Common myeloid progenitor, CD34-positive (primary cell): ENCODE results near the gene C16orf46.

ENCODE experiments used
- CTCF ChIA-PET: fragments of 350-600 bp; sonication (Branson Sonifier 250); formaldehyde crosslinking; loops from one replicate; lab custom pipeline; 2021; ENCODE audit warnings: antibody characterized with exemption; lab: Charles Lee
- POLR2A ChIA-PET: fragments of 350-600 bp; sonication (Branson Sonifier 250); formaldehyde crosslinking; loops from one replicate; lab custom pipeline; 2021; ENCODE audit warnings: antibody characterized with exemption; lab: Charles Lee
- DNase-seq, 3 donors: peaks; one replicate each; pipeline versions ENCODE4 v3.0.0 to v3.0.0-alpha.2; 2013
- H3K27ac ChIP-seq, 2 experiments: 1 replicate in 1 of 2; 2 replicates in 1 of 2; pipeline ENCODE4 v1.7.0; 2013; ENCODE audit warnings: inconsistent platforms in 2 of 2, low read length in 2 of 2, mild to moderate bottlenecking in 2 of 2, low read depth in 1 of 2, moderate library complexity in 1 of 2; ENCODE audit not compliant: severe bottlenecking in 2 of 2, insufficient read depth in 1 of 2, poor library complexity in 1 of 2
- H3K27me3 ChIP-seq, 5 experiments: replicated peaks in 2 of 5; 1 replicate in 3 of 5; 2 replicates in 2 of 5; pipeline versions ENCODE4 v1.6.1 to v1.7.0; 2013; ENCODE audit warnings: low read length in 4 of 5, mild to moderate bottlenecking in 2 of 5, moderate library complexity in 2 of 5, inconsistent platforms in 1 of 5; ENCODE audit not compliant: insufficient read depth in 5 of 5, control insufficient read depth in 4 of 5
- H3K36me3 ChIP-seq, 4 experiments: 1 replicate in 2 of 4; 2 replicates in 2 of 4; pipeline versions ENCODE4 v1.6.1 to v1.7.0; 2013; ENCODE audit warnings: low read length in 3 of 4, control low read depth in 1 of 4, mild to moderate bottlenecking in 1 of 4; ENCODE audit not compliant: control insufficient read depth in 4 of 4, insufficient read depth in 4 of 4
- H3K4me1 ChIP-seq, 4 experiments: 1 replicate in 3 of 4; 2 replicates in 1 of 4; pipeline versions ENCODE4 v1.6.1 to v1.7.1; 2013; ENCODE audit warnings: low read length in 3 of 4, mild to moderate bottlenecking in 3 of 4, control low read depth in 1 of 4, inconsistent platforms in 1 of 4, moderate library complexity in 1 of 4; ENCODE audit not compliant: control insufficient read depth in 4 of 4, insufficient read depth in 4 of 4; ENCODE audit errors: control extremely low read depth in 1 of 4
- H3K4me3 ChIP-seq, 7 experiments: 1 replicate in 4 of 7; 2 replicates in 3 of 7; pipeline versions ENCODE4 v1.5.1 to v1.7.0; 2013; ENCODE audit warnings: mild to moderate bottlenecking in 7 of 7, low read length in 6 of 7, moderate library complexity in 6 of 7, inconsistent platforms in 2 of 7, low read depth in 2 of 7, control low read depth in 1 of 7; ENCODE audit not compliant: insufficient read depth in 4 of 7, control insufficient read depth in 1 of 7; ENCODE audit errors: extremely low read depth in 1 of 7
- H3K9me3 ChIP-seq, 5 experiments: 1 replicate in 4 of 5; 2 replicates in 1 of 5; pipeline versions ENCODE4 v1.6.1 to v1.7.1; 2013; ENCODE audit warnings: low read length in 4 of 5, mild to moderate bottlenecking in 2 of 5, inconsistent platforms in 1 of 5, low read depth in 1 of 5, moderate library complexity in 1 of 5; ENCODE audit not compliant: control insufficient read depth in 4 of 5, insufficient read depth in 2 of 5; ENCODE audit errors: control extremely low read depth in 1 of 5
- WGBS: methylation state at CpG from one replicate; pipeline ENCODE4 v1.1.5; 2013; ENCODE audit not compliant: insufficient coverage; 5-methylcytosine and 5-hydroxymethylcytosine counted together

C16orf46 gene

GRCh38 chr16:81026429-81026828 lies 50.6 kb downstream of the C16orf46 start:
- no CpG with 5 or more reads among the region's 4 CpGs for WGBS
- Histone ChIP-seq H3K36me3 (peaks cover 1 to 59% (median 33%) of the 10 kb centered on the region in 4 experiments), H3K27me3 (no peaks in the 10 kb centered on the region), H3K27ac (no peak overlapping the region), H3K9me3 (no peaks in the 10 kb centered on the region), H3K4me3 (no peak overlapping the region), H3K4me1 (no peaks in the 10 kb centered on the region)
- POLR2A ChIA-PET = no interaction called here
- DNase-seq = no peak
- CTCF ChIA-PET = interaction anchor here (1.0 kb wide), 1 partner anchor 9 kb away, joined by 3 read pairs; the partner anchor contains the start of gene ATMIN

- Histone ChIP-seq H3K27me3 (no peaks in the 10 kb centered on the region), H3K4me1 (no peaks in the 10 kb centered on the region), H3K4me3 (no peak overlapping the region), H3K36me3 (peaks cover 18 to 89% (median 58%) of the 10 kb centered on the region in 4 experiments), H3K9me3 (no peaks in the 10 kb centered on the region), H3K27ac (no peak overlapping the region)
- no peak for DNase-seq
- ChIA-PET CTCF (interaction anchor here (0.7 to 1.1 kb wide), 4 partner anchors 10 to 18 kb away, joined by 3 to 4 read pairs (median 3); partner anchors contain the start of genes ATMIN, CENPN and CMC2), POLR2A (interaction anchor here (0.6 kb wide), 1 partner anchor 555 kb away, joined by 6 read pairs; no protein-coding TSS in a partner anchor)
- no CpG with 5 or more reads among the region's 2 CpGs for WGBS
These were observed 58.5 kb downstream of the C16orf46 start for GRCh38 chr16:81018496-81018895.

- Histone ChIP-seq H3K4me3 (no peak overlapping the region), H3K27ac (no peak overlapping the region), H3K4me1 (no peaks in the 10 kb centered on the region), H3K27me3 (no peaks in the 10 kb centered on the region), H3K36me3 (peaks cover 19 to 77% (median 43%) of the 10 kb centered on the region in 4 experiments), H3K9me3 (no peaks in the 10 kb centered on the region)
- no CpG with 5 or more reads among the region's 2 CpGs for WGBS
- ChIA-PET CTCF (interaction anchor here (0.7 to 1.6 kb wide), 4 partner anchors 8 to 20 kb away, joined by 3 to 7 read pairs (median 5); partner anchors contain the start of genes CENPN and CMC2), POLR2A (interaction anchor here (0.6 kb wide), 1 partner anchor 52 kb away, joined by 3 read pairs; no protein-coding TSS in a partner anchor)
- no peak for DNase-seq
These were observed 62.4 kb downstream of the C16orf46 start for GRCh38 chr16:81014672-81015071.

GRCh38 chr16:81012974-81013373 lies 64.1 kb downstream of the C16orf46 start:
- Histone ChIP-seq H3K9me3 (no peaks in the 10 kb centered on the region), H3K27me3 (no peaks in the 10 kb centered on the region), H3K4me1 (peaks cover 0 to 10% (median 4%) of the 10 kb centered on the region in 4 experiments), H3K4me3 (no peak overlapping the region), H3K27ac (no peak overlapping the region), H3K36me3 (peaks cover 16 to 63% (median 33%) of the 10 kb centered on the region in 4 experiments)
- WGBS = no CpG with 5 or more reads among the region's 3 CpGs
- ChIA-PET CTCF (no interaction called here), POLR2A (no interaction called here)
- DNase-seq = no peak
